ENCODE data around the gene SRD5A1.

The SRD5A1 gene

GRCh38 chr5:6602441-6602840 lies 30.8 kb upstream of the SRD5A1 start:
- no peak overlapping the region for H3K4me3 ChIP-seq (ENCODE audit: low read depth, low read length)
- no peak for TF ChIP-seq CTCF (IDR thresholded peaks at IDR 0.05; ENCODE audit: insufficient read depth, low read depth, low read length, missing control alignments)
- no peak for DNase-seq (ENCODE audit: low read depth)

GRCh38 chr5:6603643-6604042 lies 29.6 kb upstream of the SRD5A1 start:
- no peak for DNase-seq (ENCODE audit: low read depth)
- no peak for TF ChIP-seq CTCF (IDR thresholded peaks at IDR 0.05; ENCODE audit: insufficient read depth, low read depth, low read length, missing control alignments)

GRCh38 chr5:6604341-6604740 lies 28.9 kb upstream of the SRD5A1 start:
- no peak for DNase-seq (ENCODE audit: low read depth)
- no peak overlapping the region for H3K4me3 ChIP-seq (ENCODE audit: low read depth, low read length)
- TF ChIP-seq CTCF (IDR thresholded peaks at IDR 0.05; ENCODE audit: insufficient read depth, low read depth, low read length, missing control alignments) = no peak

More at GRCh38 chr5:6603643-6604042, 29.6 kb upstream of the SRD5A1 start:
- no peak overlapping the region for H3K4me3 ChIP-seq (ENCODE audit: low read depth, low read length)

- no peak for DNase-seq (ENCODE audit: low read depth)
- no peak for TF ChIP-seq CTCF (IDR thresholded peaks at IDR 0.05; ENCODE audit: insufficient read depth, low read depth, low read length, missing control alignments)
- no peak overlapping the region for H3K4me3 ChIP-seq (ENCODE audit: low read depth, low read length)
Observed at GRCh38 chr5:6604946-6605345, 28.3 kb upstream of the SRD5A1 start.

GRCh38 chr5:6606884-6607558 lies 26.2 kb upstream of the SRD5A1 start:
- DNase-seq (ENCODE audit: low read depth) = no peak
- no peak for TF ChIP-seq CTCF (IDR thresholded peaks at IDR 0.05; ENCODE audit: insufficient read depth, low read depth, low read length, missing control alignments)
- no peak overlapping the region for H3K4me3 ChIP-seq (ENCODE audit: low read depth, low read length)

GRCh38 chr5:6607559-6607936 lies 25.7 kb upstream of the SRD5A1 start:
- TF ChIP-seq CTCF (IDR thresholded peaks at IDR 0.05; ENCODE audit: insufficient read depth, low read depth, low read length, missing control alignments) = no peak
- DNase-seq (ENCODE audit: low read depth) = no peak
- no peak overlapping the region for H3K4me3 ChIP-seq (ENCODE audit: low read depth, low read length)

GRCh38 chr5:6608016-6608415 lies 25.2 kb upstream of the SRD5A1 start:
- no peak overlapping the region for H3K4me3 ChIP-seq (ENCODE audit: low read depth, low read length)
- TF ChIP-seq CTCF (IDR thresholded peaks at IDR 0.05; ENCODE audit: insufficient read depth, low read depth, low read length, missing control alignments) = no peak
- DNase-seq (ENCODE audit: low read depth) = no peak
